Endothelial cell of umbilical vein (primary cell): ENCODE data around the gene SOCS7. TPM values are rescaled to one million over a fixed set of nuclear protein-coding genes. Genes with fewer than 3 reads are reported as not detected.
A peak's percentile ranks its signal among the peaks of the same experiment; 100 is the strongest.

Source experiments
- BruUV-seq: library from RNA; stranded (reverse); fragments of 400-500 nt; replicated peaks from 2 replicates; lab custom pipeline; 2021; lab: Mats Ljungman, UMichigan
- CTCF ChIA-PET: fragments of 300-600, 350-600 bp; sonication (Branson Sonifier 250); formaldehyde crosslinking; loops from one replicate; lab custom pipeline; 2021; ENCODE audit warnings: antibody characterized with exemption, inconsistent platforms; lab: Charles Lee
- POLR2A ChIA-PET: fragments of 300-600, 350-600 bp; sonication (Branson Sonifier 250); formaldehyde crosslinking; loops from one replicate; lab custom pipeline; 2021; ENCODE audit warnings: antibody characterized with exemption, inconsistent platforms; lab: Charles Lee
- DNase-seq: peaks from one replicate; pipeline ENCODE4 v3.0.0-alpha.2; 2011; ENCODE audit warnings: low read depth, low spot score
- FAIRE-seq: peaks from 2 replicates; lab custom pipeline; 2011; peaks lifted over from hg19 to GRCh38; lab: Jason Lieb, UNC
- H2AFZ ChIP-seq: 2 replicates; pipeline ENCODE4 v1.6.0; 2012; ENCODE audit warnings: low read depth, low read length, control low read depth, inconsistent platforms
- H3K27ac ChIP-seq: 2 replicates; pipeline ENCODE4 v1.5.1; 2011; ENCODE audit warnings: low read depth, mild to moderate bottlenecking, control low read depth, low read length, moderate library complexity; ENCODE audit not compliant: insufficient read depth
- H3K27me3 ChIP-seq, 2 experiments: 2 replicates each; pipeline versions ENCODE4 v1.6.0 to v1.6.1; 2011; ENCODE audit warnings: low read length in 2 of 2, mixed read lengths in 1 of 2; ENCODE audit not compliant: control insufficient read depth in 2 of 2, insufficient read depth in 2 of 2
- H3K36me3 ChIP-seq, 2 experiments: 2 replicates in 1 of 2; 3 replicates in 1 of 2; pipeline ENCODE4 v1.5.1; 2011; ENCODE audit warnings: low read length in 2 of 2, mild to moderate bottlenecking in 1 of 2, moderate library complexity in 1 of 2; ENCODE audit not compliant: control insufficient read depth in 2 of 2, insufficient read depth in 2 of 2; ENCODE audit errors: extremely low read depth in 1 of 2
- H3K4me1 ChIP-seq: 3 replicates; pipeline ENCODE4 v1.5.1; 2011; ENCODE audit warnings: mild to moderate bottlenecking, low read length; ENCODE audit not compliant: control insufficient read depth, insufficient read depth; ENCODE audit errors: extremely low read depth
- H3K4me2 ChIP-seq: 2 replicates; pipeline ENCODE4 v1.6.1; 2011; ENCODE audit warnings: low read length, control low read depth, mixed read lengths; ENCODE audit not compliant: insufficient read depth
- H3K4me3 ChIP-seq, 3 experiments: fragments of 200-600 bp in 1 of 3; sonication (generic), shearing (Covaris generic) in 1 of 3; replicated peaks in 1 of 3; 2 replicates each; pipeline ENCODE4 v1.5.1; 2011 to 2016; ENCODE audit warnings: control low read depth in 3 of 3, low read length in 3 of 3, mild to moderate bottlenecking in 2 of 3, inconsistent platforms in 1 of 3, low read depth in 1 of 3, moderate library complexity in 1 of 3; ENCODE audit not compliant: insufficient read depth in 1 of 3
- H3K79me2 ChIP-seq: 2 replicates; pipeline ENCODE4 v1.6.0; 2012; ENCODE audit warnings: low read length, inconsistent platforms; ENCODE audit not compliant: control insufficient read depth, insufficient read depth
- H3K9ac ChIP-seq: replicated peaks from 2 replicates; pipeline ENCODE3; 2011; ENCODE audit warnings: low read length, control low read depth; ENCODE audit not compliant: insufficient read depth; ENCODE audit errors: extremely low read depth
- H3K9me1 ChIP-seq: replicated peaks from 3 replicates; pipeline ENCODE4 v1.6.0; 2011; ENCODE audit warnings: mild to moderate bottlenecking, low read length; ENCODE audit not compliant: control insufficient read depth, insufficient read depth; ENCODE audit errors: extremely low read depth
- H3K9me3 ChIP-seq: replicated peaks from 2 replicates; pipeline ENCODE4 v1.5.1; 2012; ENCODE audit warnings: low read length, inconsistent platforms; ENCODE audit not compliant: control insufficient read depth, insufficient read depth
- H4K20me1 ChIP-seq: replicated peaks from 2 replicates; pipeline ENCODE3; 2011; ENCODE audit warnings: mild to moderate bottlenecking, low read length; ENCODE audit not compliant: control insufficient read depth, insufficient read depth; ENCODE audit errors: extremely low read depth
- CTCF ChIP-seq, 2 donors: IDR thresholded peaks; 1 replicate in 1 of 2; 2 replicates in 1 of 2; pipeline ENCODE4 v1.5.1; 2011; ENCODE audit warnings: low read length in 2 of 2, mild to moderate bottlenecking in 2 of 2, moderate library complexity in 2 of 2, control low read depth in 1 of 2, inconsistent platforms in 1 of 2, low read depth in 1 of 2; ENCODE audit not compliant: insufficient read depth in 1 of 2; ENCODE audit errors: extremely low read depth in 1 of 2
- EZH2 ChIP-seq: IDR thresholded peaks from 2 replicates; pipeline ENCODE4 v1.6.1; 2012; ENCODE audit warnings: borderline replicate concordance, low read depth, mild to moderate bottlenecking, moderate library complexity, low read length, inconsistent platforms; ENCODE audit not compliant: severe bottlenecking
- FOS ChIP-seq: IDR thresholded peaks from 2 replicates; pipeline ENCODE4 v1.6.1; 2011; ENCODE audit warnings: mild to moderate bottlenecking, low read length, moderate library complexity, borderline replicate concordance; ENCODE audit not compliant: insufficient read depth
- GATA2 ChIP-seq: IDR thresholded peaks from 2 replicates; pipeline ENCODE4 v1.7.0; 2011; ENCODE audit warnings: low read depth, mild to moderate bottlenecking, moderate library complexity, mixed read lengths, low read length; ENCODE audit not compliant: insufficient read length, insufficient read depth
- JUN ChIP-seq: IDR thresholded peaks from 2 replicates; pipeline ENCODE4 v1.6.1; 2011; ENCODE audit warnings: borderline replicate concordance, low read depth; ENCODE audit not compliant: insufficient read length, insufficient read depth
- MAX ChIP-seq: IDR thresholded peaks from 2 replicates; pipeline ENCODE4 v1.6.1; 2011; ENCODE audit not compliant: insufficient read depth, insufficient read length
- MYC ChIP-seq: IDR thresholded peaks from one replicate; pipeline ENCODE4 v1.6.1; 2011; ENCODE audit warnings: mild to moderate bottlenecking, low read depth, low read length
- POLR2A ChIP-seq: IDR thresholded peaks from 2 replicates; pipeline ENCODE4 v1.6.1; 2012; ENCODE audit warnings: low read depth, mild to moderate bottlenecking, control low read depth, low read length
- POLR2AphosphoS5 ChIP-seq: IDR thresholded peaks from 2 replicates; pipeline ENCODE4 v1.6.1; 2012; ENCODE audit warnings: low read depth, mild to moderate bottlenecking, control low read depth, low read length, moderate library complexity; ENCODE audit not compliant: insufficient read depth
- dilution Hi-C: fragments of 300-500 bp; cut with MboI; formaldehyde crosslinking; loops from one replicate; pipeline ENCODE4 v1.15.0; 2019; ENCODE audit warnings: low sequenced_read_pairs; ENCODE audit not compliant: extremely low pct_ligation_motif_present
- intact Hi-C: fragments of 100-400 bp; cut with micrococcal nuclease; formaldehyde crosslinking; loops from one replicate; pipeline ENCODE4 v1.10.0; 2022
- polyA plus RNA-seq, 4 experiments: library from polyadenylated mRNA; depleted of rRNA in 3 of 4; stranded (reverse) in 3 of 4; unstranded in 1 of 4; fragments of >200 nt; gene quantifications; 2 replicates each; pipeline versions ENCODE4 v1.2.1 to v1.2.3, GENCODE V29; 2011 to 2012; ENCODE audit warnings: missing spikeins in 1 of 4
- total RNA-seq: library from RNA; stranded (reverse); gene quantifications from 2 replicates; pipeline ENCODE4 v1.2.3, GENCODE V29; 2021

The SOCS7 gene
- total and polyA plus RNA-seq, 2 donors (not counting 3 experiments of a cell fraction or from before 2014, with no cell fraction given), result 5.9 to 10.4 TPM

GRCh38 chr17:38317081-38317480 lies 34.6 kb upstream of the SOCS7 start:
- Histone ChIP-seq H3K9me1 (no peaks in the 10 kb centered on the region), H3K79me2 (no peaks in the 10 kb centered on the region), H3K27ac (no peak overlapping the region), H2AFZ (no peak overlapping the region), H3K4me1 (peaks cover 3% of the 10 kb centered on the region), H3K9ac (no peak overlapping the region), H3K9me3 (no peaks in the 10 kb centered on the region), H3K4me3 (no peak overlapping the region), H4K20me1 (no peaks in the 10 kb centered on the region), H3K36me3 (peaks cover 0 to 10% of the 10 kb centered on the region in 2 experiments), H3K4me2 (no peak overlapping the region), H3K27me3 (no peaks in the 10 kb centered on the region)
- intact Hi-C loops, result no loop called here
- no TSS peak for BruUV-seq
- FAIRE-seq (no peak), DNase-seq (peak; percentile 0)
- CTCF ChIA-PET, result no interaction called here
- TF ChIP-seq CTCF (IDR thresholded peaks at IDR 0.05; ENCODE audit: extremely low read depth in 1 of 2, insufficient read depth in 1 of 2, low read depth in 1 of 2, low read length in 2 of 2), result no peak
- no peak for TF ChIP-seq GATA2
- no peak for TF ChIP-seq EZH2
- no peak for TF ChIP-seq MAX
- TF ChIP-seq POLR2A, result no peak
- TF ChIP-seq JUN, result no peak
- no peak for TF ChIP-seq MYC
- no peak for TF ChIP-seq FOS
- TF ChIP-seq POLR2AphosphoS5, result no peak
- POLR2A ChIA-PET, result no interaction called here
- dilution Hi-C loops, result no loop called here
